ENCODE measurements around the gene ZNRF2.

ZNRF2 gene

GRCh38 chr7:30245913-30246312 is 38.5 kb upstream of the ZNRF2 start:
- no peak for TF ChIP-seq CTCF (IDR thresholded peaks at IDR 0.05; ENCODE audit: low read depth, low read length, missing control alignments)
- no peak for DNase-seq (ENCODE audit: low read depth)
- H3K4me3 ChIP-seq (ENCODE audit: low read depth, low read length): no peak overlapping the region

GRCh38 chr7:30246392-30246791 is 38.0 kb upstream of the ZNRF2 start:
- no peak overlapping the region for H3K4me3 ChIP-seq (ENCODE audit: low read depth, low read length)
- TF ChIP-seq CTCF (IDR thresholded peaks at IDR 0.05; ENCODE audit: low read depth, low read length, missing control alignments): no peak
- DNase-seq (ENCODE audit: low read depth): no peak

DNA sequence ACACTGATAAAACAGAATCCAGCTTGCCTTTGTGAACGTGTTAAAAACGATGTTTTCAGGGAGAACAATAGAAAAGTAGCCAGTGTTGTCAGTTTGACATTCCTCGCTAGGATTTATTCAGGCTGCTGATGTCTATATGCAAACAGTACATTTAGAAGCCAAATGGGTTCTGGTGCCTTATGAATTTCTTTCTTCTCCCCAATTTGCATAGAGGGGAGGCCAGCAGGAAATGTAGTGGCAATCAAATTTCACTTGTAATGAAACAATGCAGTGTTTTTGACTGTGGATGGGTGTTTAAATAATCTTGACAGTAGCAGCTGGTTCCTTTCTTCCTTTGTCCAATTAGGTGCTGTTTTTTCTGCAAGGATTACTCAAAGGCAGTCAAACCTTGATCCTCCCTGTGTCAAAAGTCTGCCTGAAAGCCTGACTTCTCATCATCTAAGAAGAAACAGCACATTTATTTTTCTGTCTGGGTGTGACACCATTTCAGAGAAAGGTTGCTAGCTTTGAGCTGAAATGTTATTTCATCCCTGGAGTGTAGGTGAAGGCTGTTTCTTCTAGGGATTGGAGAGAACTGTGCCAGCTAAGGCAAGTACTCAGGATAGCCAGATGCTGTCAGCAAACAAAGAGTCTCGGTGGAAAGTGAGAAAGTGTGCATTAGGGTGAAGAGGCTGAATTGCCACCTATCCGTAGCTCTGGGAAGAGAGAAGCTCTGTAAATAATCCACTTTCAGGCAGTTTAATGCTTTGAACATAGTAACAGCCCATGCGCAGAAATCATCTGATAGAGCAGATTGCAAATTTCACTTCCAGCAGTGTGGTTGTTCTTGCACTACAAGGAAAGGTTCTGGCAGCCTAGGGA is 36.6 kb upstream of the ZNRF2 start:
- no peak overlapping the region for H3K4me3 ChIP-seq (ENCODE audit: low read depth, low read length)
- TF ChIP-seq CTCF (IDR thresholded peaks at IDR 0.05; ENCODE audit: low read depth, low read length, missing control alignments): no peak
- no peak for DNase-seq (ENCODE audit: low read depth)

- no peak for TF ChIP-seq CTCF (IDR thresholded peaks at IDR 0.05; ENCODE audit: low read depth, low read length, missing control alignments)
Observed at GRCh38 chr7:30249316-30249715, 35.1 kb upstream of the ZNRF2 start.

DNA sequence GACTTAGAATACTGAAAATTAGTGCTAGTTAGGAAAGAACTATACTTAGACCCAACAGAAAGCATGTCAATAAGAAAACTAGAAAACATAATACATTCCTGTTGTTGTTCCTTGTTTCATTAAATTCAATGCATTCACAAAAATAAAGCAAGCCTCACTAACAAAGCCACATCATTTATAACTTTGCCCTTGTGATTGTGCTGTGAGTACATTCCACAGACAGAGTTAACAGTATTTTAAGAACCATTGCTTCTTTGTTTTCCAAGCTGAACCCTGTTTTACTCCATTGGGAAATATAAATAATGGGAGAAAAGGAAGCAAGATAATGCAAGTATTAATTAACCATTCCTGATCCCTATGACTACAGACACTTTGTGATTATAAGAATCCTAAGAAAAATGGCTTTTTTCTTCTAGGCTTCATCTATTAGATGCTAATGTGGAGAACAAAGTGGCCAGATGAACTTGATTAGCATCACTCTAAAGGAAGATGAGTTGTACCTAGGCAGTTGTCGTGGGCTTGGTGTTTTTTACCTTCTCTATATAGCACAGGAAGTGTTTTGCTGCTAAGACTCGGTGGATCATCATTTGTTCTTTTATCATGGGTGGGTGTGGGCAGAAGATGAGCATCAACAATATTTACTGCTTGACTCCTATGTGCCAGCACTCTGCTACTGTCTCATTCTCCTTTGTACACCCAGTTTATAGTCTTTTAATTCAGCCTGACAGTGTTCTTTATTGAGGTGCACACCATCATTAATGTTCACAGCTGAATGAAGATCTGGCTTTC is 34.2 kb upstream of the ZNRF2 start:
- TF ChIP-seq CTCF (IDR thresholded peaks at IDR 0.05; ENCODE audit: low read depth, low read length, missing control alignments): no peak
- H3K4me3 ChIP-seq (ENCODE audit: low read depth, low read length): no peak overlapping the region
- DNase-seq (ENCODE audit: low read depth): no peak

More at GRCh38 chr7:30249316-30249715, 35.1 kb upstream of the ZNRF2 start:
- no peak for DNase-seq (ENCODE audit: low read depth)
- no peak overlapping the region for H3K4me3 ChIP-seq (ENCODE audit: low read depth, low read length)

DNA sequence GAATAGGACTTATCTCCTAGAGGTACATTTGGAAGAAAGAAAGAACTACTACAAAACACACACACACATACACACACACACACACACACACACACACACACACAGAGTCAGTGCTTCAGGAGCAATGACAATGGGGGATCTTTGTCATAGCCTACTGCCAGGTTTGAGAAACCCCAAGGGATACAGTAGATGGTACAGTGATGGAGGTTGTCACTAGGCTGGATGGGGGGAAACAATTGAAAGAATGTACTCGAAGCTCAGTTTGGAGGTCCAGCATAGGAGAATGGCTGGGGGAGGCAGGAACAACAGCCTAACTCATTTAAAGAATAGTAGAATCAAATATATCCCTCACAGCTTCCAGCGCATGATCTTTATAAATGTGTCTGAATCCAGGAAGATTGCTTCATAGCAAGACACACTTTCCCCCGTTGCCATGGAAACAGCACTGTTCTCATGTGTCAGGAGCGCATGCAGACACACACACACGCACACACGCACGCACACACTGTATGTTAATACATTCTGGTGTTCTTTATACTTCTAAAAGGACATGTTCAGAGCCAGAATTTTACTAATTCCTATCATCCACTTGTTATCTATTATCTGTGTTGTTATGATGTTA is 32.6 kb upstream of the ZNRF2 start:
- no peak for TF ChIP-seq CTCF (IDR thresholded peaks at IDR 0.05; ENCODE audit: low read depth, low read length, missing control alignments)
- H3K4me3 ChIP-seq (ENCODE audit: low read depth, low read length): no peak overlapping the region
- DNase-seq (ENCODE audit: low read depth): no peak

All from GM12864 (cell line).